HG03175 (cell line): Measurements from ENCODE around the gene AMBP.

Experiments used
- ATAC-seq: cut with Tn5 transposase; IDR thresholded peaks from one replicate; pipeline ENCODE4 v1.9.1; 2021; ENCODE audit warnings: mild to moderate bottlenecking, moderate library complexity; ENCODE audit not compliant: unreplicated experiment

AMBP gene

GRCh38 chr9:114034196-114034595, 43.9 kb downstream of the AMBP start:
- ATAC-seq: no peak

GRCh38 chr9:114033397-114034103, 44.5 kb downstream of the AMBP start:
- ATAC-seq: no peak

- no peak for ATAC-seq
Measured at GRCh38 chr9:114031948-114032840, 45.9 kb downstream of the AMBP start.

- no peak for ATAC-seq
Measured at GRCh38 chr9:114031037-114031630, 47.0 kb downstream of the AMBP start.

- ATAC-seq: no peak
Measured at GRCh38 chr9:114030364-114030763, 47.7 kb downstream of the AMBP start.

- ATAC-seq: no peak
Measured at GRCh38 chr9:114029311-114030170, 48.6 kb downstream of the AMBP start.

GRCh38 chr9:114028646-114029045, 49.5 kb downstream of the AMBP start:
- no peak for ATAC-seq

GRCh38 chr9:114027863-114028465, 50.1 kb downstream of the AMBP start:
- no peak for ATAC-seq

GRCh38 chr9:114027159-114027862, 50.8 kb downstream of the AMBP start:
- ATAC-seq: no peak

- ATAC-seq: no peak
Measured at GRCh38 chr9:114026335-114026734, 51.8 kb downstream of the AMBP start.

GRCh38 chr9:114025760-114026159, 52.3 kb downstream of the AMBP start:
- ATAC-seq: no peak

GRCh38 chr9:114025196-114025753, 52.8 kb downstream of the AMBP start:
- no peak for ATAC-seq

- no peak for ATAC-seq
Measured at GRCh38 chr9:114023961-114024360, 54.1 kb downstream of the AMBP start.

GRCh38 chr9:114021578-114021977, 56.5 kb downstream of the AMBP start:
- ATAC-seq: no peak

GRCh38 chr9:114017741-114018715, 60.1 kb downstream of the AMBP start:
- no peak for ATAC-seq

- no peak for ATAC-seq
Measured at GRCh38 chr9:114016629-114017423, 61.3 kb downstream of the AMBP start.

GRCh38 chr9:114016101-114016500, 62.0 kb downstream of the AMBP start:
- ATAC-seq: no peak
